Forelimb muscle (tissue), 1 donor: Measurements from ENCODE around the gene KCND1. TPM values are rescaled to one million over a fixed set of nuclear protein-coding genes. Genes with fewer than 3 reads are reported as not detected.

ENCODE experiments used
- DNase-seq: peaks from one replicate; pipeline ENCODE4 v3.0.0-alpha.2; 2013; ENCODE audit warnings: low read depth
- polyA plus RNA-seq: library from polyadenylated mRNA; unstranded; fragments of 120-200 nt; gene quantifications from one replicate; pipeline ENCODE4 v1.2.1, GENCODE V29; 2013; ENCODE audit not compliant: insufficient read length

Gene KCND1
- polyA plus RNA-seq, 1 donor: 1.2 TPM

DNA sequence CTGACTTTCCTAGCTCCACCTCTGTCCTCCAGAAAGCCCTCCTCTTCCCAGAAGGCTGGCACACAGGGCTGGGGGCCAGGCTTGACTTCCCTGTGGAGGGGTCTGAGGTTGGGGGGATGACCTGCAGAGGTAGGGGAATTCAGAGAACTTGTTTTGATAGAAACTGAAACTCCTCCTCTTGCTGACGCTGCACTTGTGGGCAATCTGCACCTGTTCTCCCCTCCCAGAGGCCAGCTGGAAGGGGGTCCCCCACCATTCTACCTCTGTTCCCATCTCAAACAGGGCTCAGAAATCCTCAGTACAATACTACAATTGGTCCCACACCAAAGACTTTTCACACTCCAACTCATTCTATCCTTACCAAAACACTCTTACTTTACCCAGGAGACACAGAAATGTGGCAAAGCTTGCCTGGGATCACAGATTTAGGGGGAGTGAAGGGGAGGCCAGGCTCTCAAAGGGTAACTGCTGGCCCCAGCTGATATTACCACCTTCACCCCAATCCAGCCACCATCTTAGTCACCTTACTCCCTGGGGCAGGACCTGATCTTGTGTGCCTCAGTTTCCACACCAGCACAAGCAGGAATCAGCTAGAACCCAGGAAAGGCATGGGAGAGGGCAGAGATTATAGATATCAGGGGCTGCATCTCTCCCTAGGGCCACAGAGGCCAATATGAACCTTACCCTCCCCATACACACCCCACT lies 32.8 kb downstream of the KCND1 start:
- no peak for DNase-seq

DNA sequence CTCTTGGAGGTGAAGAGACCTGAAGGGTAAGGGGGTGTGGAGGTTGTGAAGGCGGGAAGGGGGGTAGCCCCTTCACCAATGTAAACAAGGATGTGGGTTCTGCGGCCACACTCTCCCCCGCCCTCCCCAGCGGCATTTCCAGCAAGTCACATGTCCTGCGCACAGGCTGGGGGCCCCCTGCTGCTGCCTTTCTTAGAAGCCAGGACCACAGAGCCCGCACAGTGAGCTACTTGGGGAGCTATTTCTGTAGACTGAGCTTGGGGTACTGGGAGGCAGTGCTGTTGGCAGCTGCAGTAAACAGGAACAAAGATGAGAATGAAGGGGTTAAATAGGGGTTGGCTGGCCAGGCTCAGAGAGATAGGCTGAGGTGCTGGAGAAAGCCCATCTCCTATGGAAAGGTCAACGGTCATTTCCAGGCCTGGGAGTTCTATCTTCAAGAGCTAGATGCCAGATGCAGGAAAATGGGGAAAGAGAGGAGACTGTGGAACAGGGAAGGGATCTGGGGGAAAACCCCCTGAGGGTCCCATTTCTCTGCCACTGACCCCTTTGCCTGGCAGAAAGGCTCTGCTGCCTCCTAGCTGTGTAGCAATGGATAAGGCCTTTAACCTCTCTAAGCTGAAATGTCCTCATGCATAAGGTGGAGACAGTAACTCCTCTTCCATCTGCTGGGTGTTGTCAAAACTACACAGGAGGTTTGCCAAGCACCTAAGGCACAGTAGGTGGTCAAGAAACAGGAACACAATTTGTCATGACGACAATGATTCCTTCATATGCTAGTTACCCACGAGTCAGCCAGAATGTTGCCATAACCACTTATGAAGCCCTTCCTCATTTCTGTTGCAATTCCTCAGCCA lies 34.4 kb downstream of the KCND1 start:
- DNase-seq: no peak

GRCh38 chrX:48936429-48937053 lies 35.1 kb downstream of the KCND1 start:
- no peak for DNase-seq

- no peak for DNase-seq
Observed at GRCh38 chrX:48935301-48935670, 36.4 kb downstream of the KCND1 start.

DNA sequence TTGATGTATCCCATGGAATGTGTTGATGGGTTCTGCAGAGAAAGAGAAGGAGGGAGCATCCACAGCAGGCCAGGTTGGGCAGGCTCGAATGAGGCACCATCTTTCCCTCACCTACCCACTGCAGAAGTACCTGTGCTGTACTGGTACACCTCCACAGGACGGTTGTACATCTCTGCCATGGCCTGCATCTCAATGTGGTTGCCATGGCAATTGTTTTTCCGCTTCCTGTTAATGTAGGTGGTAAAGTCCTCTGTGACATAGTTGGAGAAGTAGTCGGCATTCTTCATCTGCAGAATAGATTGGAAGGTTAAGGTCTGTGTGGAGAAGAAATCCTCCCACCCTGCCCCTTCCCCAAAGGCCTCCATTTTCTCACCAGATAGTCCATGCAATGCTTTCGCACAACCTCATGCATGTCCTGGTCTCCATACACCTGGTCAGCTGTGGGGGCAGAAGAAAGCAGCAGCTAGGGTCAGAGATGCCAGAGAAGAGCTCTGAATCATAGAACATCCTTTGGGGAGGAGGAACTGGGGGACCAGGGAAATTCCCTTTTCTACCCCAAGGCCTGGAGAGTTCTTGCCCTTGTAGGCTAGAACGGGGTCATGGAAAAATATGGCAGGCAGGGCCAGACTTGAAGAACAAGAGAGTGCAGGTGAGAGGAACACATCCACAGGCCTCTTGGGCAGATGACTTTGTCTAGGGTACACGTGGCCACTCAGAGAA lies 36.9 kb downstream of the KCND1 start:
- no peak for DNase-seq

DNA sequence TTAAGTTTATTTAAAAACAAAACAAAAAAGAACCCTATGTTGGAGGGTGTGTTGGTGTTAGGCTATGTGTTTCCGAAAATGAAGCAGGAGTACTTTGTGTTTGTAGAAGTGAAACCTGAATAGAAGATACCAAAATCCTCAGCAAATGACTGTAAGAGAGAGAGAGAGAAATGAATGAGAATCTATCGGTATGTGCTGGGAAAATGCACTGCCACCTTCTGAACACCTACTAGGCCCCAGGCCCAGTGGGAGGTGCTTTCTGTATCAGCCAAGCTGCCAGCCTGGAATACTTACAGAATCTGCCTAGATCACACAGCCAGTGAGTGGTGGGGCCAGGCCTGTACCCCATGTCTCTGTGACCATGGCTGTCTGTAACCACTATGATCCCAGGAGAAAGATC lies 37.9 kb downstream of the KCND1 start:
- DNase-seq: no peak

DNA sequence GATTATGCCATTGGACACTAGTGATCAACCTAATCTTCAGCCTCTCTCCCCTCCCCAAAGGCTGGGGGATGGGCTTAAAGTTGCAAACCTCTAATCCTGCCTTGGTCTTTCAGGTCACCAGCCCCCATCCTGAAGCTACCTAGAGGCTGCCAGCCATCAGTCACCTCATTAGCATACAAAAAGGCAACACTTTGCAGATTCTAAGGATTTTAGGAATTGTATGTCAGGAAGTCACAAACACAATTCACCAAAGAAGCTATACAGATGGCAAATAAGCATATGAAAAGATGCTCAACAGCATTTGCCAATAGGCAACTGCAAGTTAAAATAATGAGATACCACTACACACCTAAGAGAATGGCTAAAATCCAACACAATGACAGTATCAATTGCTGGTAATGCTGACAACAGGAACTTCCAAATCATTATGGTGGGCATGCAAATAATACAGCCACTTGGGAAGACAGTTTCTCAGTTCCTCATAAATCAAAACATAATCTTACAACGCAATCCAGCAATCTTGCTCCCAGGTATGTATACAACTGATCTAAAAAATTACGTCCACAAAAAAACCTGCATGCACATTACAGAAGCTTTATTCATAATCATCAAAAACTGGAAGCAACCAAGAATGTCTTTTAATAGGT lies 43.8 kb downstream of the KCND1 start:
- no peak for DNase-seq

- no peak for DNase-seq
Observed at GRCh38 chrX:48927123-48927522, 44.5 kb downstream of the KCND1 start.

- no peak for DNase-seq
Observed at GRCh38 chrX:48924270-48924669, 47.4 kb downstream of the KCND1 start.

DNA sequence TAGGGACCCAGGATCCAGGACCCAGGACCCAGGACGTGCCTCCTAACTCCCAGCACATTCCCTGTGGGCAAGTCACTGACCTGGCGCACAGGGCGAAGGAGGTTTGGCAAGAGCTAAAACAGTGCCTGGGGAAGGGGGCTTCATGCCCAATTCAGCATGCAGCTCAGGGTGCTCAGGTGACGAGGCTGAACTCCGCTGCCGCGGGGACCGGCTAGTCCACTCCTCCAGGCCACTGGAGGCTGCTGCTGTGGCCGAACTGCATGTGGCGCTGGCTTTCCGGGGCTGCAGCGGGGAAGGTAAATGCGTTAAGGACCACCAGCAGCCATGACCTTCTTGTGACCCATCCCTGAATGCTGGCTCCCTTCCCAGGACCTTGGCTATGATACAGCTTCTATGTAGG lies 47.9 kb downstream of the KCND1 start:
- no peak for DNase-seq

- DNase-seq: no peak
Observed at GRCh38 chrX:48920718-48921104, 50.9 kb downstream of the KCND1 start.

- DNase-seq: no peak
Observed at GRCh38 chrX:48919947-48920717, 51.5 kb downstream of the KCND1 start.

- DNase-seq: no peak
Observed at GRCh38 chrX:48919360-48919841, 52.2 kb downstream of the KCND1 start.

- peak; percentile 34 for DNase-seq
Observed at GRCh38 chrX:48918643-48919340, 52.9 kb downstream of the KCND1 start, which contains the start of gene PIM2. Gene PIM2 (minus strand): TSS chrX:48919024. CDS start chrX:48918834, 190 bp downstream.

DNA sequence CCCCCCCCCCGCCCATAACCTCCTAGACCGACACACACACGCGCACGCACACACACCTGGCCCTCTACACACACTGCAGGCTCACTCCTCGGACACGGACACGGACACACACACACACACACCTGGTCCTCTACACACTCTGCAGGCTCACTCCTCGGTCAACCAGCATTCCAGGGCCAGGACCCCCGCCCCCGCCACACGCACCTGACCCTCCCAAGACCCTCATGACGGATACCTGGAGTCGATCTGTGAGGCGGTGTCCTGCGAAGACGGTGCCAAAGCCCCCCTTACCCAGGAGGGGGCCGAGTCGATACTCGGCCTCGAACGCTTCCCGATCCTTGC lies 53.4 kb downstream of the KCND1 start:
- no peak for DNase-seq

DNA sequence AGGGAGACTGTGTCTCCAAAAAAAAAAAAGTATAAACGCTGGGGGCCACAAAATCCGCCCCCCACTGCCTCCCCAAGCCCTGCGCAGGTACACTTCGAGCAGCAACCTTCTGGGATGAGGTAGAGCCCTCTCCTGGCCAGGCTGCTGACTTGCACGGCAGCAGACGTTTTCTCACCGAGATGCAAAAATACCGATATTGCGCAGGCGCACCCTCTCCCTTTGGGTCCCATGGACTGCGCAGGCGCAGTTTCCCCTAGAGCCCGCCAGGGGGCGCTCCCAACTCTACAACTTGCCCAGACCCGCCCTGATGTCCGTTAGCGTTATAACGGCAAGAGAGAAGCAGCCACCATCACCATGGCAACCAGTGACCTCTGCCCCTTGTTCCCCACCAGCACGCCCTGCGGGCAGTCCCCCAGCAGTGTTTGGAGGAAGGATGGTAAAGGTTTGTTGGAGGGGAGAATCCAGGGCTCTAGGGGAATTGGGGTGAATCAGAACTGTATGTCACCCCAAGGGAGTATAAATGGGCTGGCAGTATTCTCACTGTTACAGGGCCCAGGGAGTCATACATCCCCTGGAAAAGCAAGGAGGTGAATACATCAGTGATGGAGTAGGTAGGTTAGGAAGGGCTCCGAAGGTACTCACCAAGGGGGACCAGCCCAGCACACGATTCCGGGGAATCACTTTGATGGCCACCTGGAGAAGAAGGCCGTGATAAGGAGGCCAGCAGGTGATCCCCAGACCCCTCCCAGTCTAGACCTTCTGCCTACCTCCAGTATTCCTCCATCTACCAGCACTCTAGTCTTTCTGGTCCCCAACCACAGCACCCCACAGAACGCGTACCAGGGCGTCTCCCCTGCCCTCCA lies 54.3 kb downstream of the KCND1 start:
- DNase-seq: peak; percentile 56

- no peak for DNase-seq
Observed at GRCh38 chrX:48914593-48915493, 56.8 kb downstream of the KCND1 start.
